Measurements from ENCODE around the gene CYP11A1.

DNA sequence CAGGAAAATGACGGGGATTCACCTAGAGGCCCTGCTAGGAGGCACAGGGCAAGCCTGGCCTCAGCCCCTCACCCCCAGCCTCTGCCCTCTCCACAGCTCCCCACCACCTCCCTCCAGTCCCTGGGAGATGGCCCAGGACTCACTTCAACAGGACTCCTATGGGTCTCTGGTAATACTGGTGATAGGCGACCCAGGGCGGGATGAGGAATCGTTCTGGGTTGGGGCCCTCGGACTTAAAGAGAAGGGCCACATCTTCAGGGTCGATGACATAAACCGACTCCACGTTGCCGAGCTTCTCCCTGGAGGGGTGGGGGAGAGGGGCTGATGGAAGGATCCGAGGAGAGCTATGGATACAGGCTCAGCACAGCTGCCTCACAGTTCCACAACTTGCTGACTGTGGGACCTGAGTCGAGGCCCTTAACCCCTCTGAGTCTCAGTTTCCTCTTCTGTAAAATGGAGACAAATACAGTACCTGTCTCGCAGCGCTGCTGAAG, 19.6 kb downstream of the CYP11A1 start:
- TF ChIP-seq POLR2A (IDR thresholded peaks at IDR 0.05; ENCODE audit: low read depth, low read length) (no peak), POU2F2 (IDR thresholded peaks at IDR 0.05; ENCODE audit: low read depth, low read length) (no peak), POLR2AphosphoS5 (IDR thresholded peaks at IDR 0.05; ENCODE audit: low read depth, low read length) (no peak), TAF1 (IDR thresholded peaks at IDR 0.05; ENCODE audit: low read depth, low read length) (no peak)
